NT2/D1 (cell line): Measurements from ENCODE around the gene TAS1R3.

Source experiments
- SUZ12 ChIP-seq: IDR thresholded peaks from 2 replicates; pipeline ENCODE4 v1.6.1; 2011; ENCODE audit not compliant: insufficient read length, insufficient read depth; ENCODE audit errors: extremely low read depth
- YY1 ChIP-seq: IDR thresholded peaks from 2 replicates; pipeline ENCODE4 v1.6.1; 2011; ENCODE audit not compliant: insufficient read length, insufficient read depth
- ZNF274 ChIP-seq: IDR thresholded peaks from 2 replicates; pipeline ENCODE4 v1.6.1; 2011; ENCODE audit warnings: mild to moderate bottlenecking, low read depth, low read length

DNA sequence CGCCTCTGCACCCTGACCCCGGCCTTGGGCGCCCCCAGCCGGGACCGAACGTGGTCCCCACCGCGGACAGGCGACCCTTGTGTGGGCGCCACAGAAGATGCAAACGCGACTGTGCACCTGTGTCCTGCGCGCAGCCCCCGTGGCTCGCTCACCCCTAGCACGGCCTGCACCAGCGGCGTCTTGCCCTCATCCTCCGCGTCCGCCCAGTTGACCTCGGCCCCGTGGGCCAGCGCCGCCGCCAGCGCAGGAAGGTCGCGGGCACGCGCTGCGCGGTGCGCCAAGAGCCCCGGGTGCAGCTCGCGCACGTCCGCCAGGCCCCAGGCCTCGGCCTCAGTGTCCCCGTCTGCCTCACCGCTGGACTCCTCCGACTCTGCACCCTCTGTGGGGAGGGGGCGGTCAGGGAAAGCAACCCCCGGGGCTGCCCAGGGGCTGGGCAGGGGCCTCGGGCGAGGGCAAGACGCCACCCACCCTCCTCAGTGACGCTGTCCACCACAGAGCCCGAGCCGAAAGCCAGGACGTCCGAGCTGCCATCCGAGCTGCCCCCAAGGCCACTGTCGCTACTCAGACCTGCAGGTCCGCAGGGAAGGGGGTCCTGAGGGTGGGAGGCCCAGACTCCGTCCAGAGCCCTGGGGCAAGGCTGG, 36.7 kb upstream of the TAS1R3 start:
- no peak for TF ChIP-seq SUZ12
- no peak for TF ChIP-seq YY1
- no peak for TF ChIP-seq ZNF274
